NT2/D1 (cell line): ENCODE data around the gene ITSN2.

Experiments
- DNase-seq: peaks from one replicate; pipeline ENCODE4 v3.0.0-alpha.2; 2011; ENCODE audit warnings: low read depth, low spot score
- H3K27me3 ChIP-seq: 2 replicates; pipeline ENCODE4 v1.6.0; 2011; ENCODE audit warnings: mild to moderate bottlenecking; ENCODE audit not compliant: insufficient read length, insufficient read depth
- H3K36me3 ChIP-seq: 2 replicates; pipeline ENCODE4 v1.6.1; 2011; ENCODE audit warnings: mild to moderate bottlenecking, low read length, mixed read lengths; ENCODE audit not compliant: insufficient read depth, insufficient read length
- H3K4me1 ChIP-seq: 2 replicates; pipeline ENCODE4 v1.5.1; 2011; ENCODE audit not compliant: insufficient read depth, insufficient read length
- H3K4me3 ChIP-seq: 2 replicates; pipeline ENCODE4 v1.5.1; 2011; ENCODE audit warnings: low read depth; ENCODE audit not compliant: insufficient read length
- H3K9ac ChIP-seq: 2 replicates; pipeline ENCODE4 v1.6.0; 2011; ENCODE audit warnings: low read depth; ENCODE audit not compliant: insufficient read length
- H3K9me3 ChIP-seq: 2 replicates; pipeline ENCODE4 v1.5.1; 2011; ENCODE audit warnings: mild to moderate bottlenecking, low read length; ENCODE audit not compliant: insufficient read depth
- SUZ12 ChIP-seq: IDR thresholded peaks from 2 replicates; pipeline ENCODE4 v1.6.1; 2011; ENCODE audit not compliant: insufficient read length, insufficient read depth; ENCODE audit errors: extremely low read depth
- YY1 ChIP-seq: IDR thresholded peaks from 2 replicates; pipeline ENCODE4 v1.6.1; 2011; ENCODE audit not compliant: insufficient read length, insufficient read depth
- ZNF274 ChIP-seq: IDR thresholded peaks from 2 replicates; pipeline ENCODE4 v1.6.1; 2011; ENCODE audit warnings: mild to moderate bottlenecking, low read depth, low read length

ITSN2 gene

DNA sequence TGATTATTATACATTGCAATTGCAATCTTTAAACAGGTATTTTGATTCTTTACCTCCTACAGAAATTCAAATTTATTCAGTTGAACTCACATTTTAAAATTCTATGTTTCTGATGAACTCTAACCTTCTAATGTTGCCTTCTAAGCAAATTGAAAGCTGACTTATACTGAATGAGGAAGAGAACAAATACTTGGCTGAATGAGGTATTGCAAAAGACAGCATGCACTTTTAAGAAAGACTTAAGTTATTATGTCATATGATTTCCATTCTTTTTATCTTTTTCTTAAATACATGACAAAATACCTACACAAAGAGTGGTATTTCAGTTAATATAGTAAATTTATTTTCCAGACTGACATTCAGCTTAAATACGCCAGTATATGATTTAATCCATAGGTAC is 120.8 kb downstream of the ITSN2 start:
- Histone ChIP-seq H3K9ac (no peak overlapping the region), H3K9me3 (no peaks in the 10 kb centered on the region), H3K4me3 (no peak overlapping the region), H3K36me3 (no peaks in the 10 kb centered on the region), H3K4me1 (no peaks in the 10 kb centered on the region), H3K27me3 (no peaks in the 10 kb centered on the region)
- no peak for DNase-seq
- TF ChIP-seq SUZ12 (no peak), ZNF274 (no peak), YY1 (no peak)

DNA sequence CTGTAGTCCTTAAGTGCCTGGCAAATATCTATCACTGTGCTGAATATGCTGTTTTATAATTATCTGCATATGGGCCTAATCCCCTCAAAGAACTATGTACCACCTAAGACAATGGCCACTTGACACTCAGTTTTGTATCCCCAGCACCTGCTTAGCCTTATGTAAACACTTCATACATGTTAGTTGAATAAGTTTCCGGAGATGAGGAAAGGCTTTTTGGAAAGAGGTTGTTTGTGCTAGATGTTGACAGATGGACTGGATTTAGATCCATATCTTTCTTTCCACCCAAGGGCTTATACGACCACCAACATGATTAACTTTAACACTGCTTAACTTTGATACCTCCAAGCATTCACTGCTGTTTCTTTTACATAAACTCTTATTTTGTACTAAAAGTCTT is 122.2 kb downstream of the ITSN2 start:
- no peak overlapping the region for H3K4me3 ChIP-seq
- H3K27me3 ChIP-seq: no peaks in the 10 kb centered on the region
- H3K9me3 ChIP-seq: no peaks in the 10 kb centered on the region
- DNase-seq: no peak
- H3K4me1 ChIP-seq: no peaks in the 10 kb centered on the region
- no peak overlapping the region for H3K9ac ChIP-seq
- TF ChIP-seq ZNF274 (no peak), YY1 (no peak), SUZ12 (no peak)
- no peaks in the 10 kb centered on the region for H3K36me3 ChIP-seq

DNA sequence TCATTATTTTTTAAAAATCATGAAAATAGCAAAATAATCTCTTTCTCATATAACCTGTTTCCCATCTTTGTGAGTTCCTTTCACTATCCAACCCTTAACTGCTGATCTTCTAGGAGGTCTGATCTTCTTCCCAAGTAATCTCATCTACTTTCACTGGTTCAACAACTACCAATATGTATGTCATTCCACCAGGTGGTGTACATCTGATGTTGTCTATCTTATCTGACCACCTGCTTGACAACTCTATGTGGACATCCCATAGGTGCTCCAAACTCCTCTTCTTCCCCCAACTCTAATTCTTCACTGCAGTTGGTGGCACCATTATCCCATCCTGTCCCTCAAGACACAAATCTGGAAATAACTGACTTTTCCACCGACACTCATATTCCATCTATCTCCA is 123.0 kb downstream of the ITSN2 start:
- no peak for DNase-seq
- no peaks in the 10 kb centered on the region for H3K9me3 ChIP-seq
- H3K4me3 ChIP-seq: no peak overlapping the region
- H3K36me3 ChIP-seq: no peaks in the 10 kb centered on the region
- H3K4me1 ChIP-seq: no peaks in the 10 kb centered on the region
- no peak for TF ChIP-seq ZNF274
- no peak for TF ChIP-seq YY1
- TF ChIP-seq SUZ12: no peak
- H3K27me3 ChIP-seq: no peaks in the 10 kb centered on the region
- no peak overlapping the region for H3K9ac ChIP-seq

DNA sequence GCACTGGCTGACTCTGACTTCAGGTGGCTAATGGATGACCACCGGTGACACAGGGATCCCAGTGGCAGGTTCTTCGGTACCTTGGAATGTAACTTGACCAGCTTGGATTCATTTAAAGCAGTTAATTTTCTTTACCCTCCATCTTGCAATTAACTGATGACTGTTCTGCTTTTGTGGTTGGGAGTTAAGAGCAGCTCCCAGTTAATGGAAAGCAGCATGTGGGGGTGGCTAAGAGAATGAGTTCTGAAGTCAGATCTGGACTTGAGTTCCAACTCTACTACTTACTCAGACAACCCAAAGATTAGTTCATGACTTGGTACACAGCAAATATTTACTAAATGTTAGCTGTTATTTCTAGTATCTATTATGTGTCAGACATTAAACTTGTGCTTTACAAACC is 127.0 kb downstream of the ITSN2 start:
- no peaks in the 10 kb centered on the region for H3K9me3 ChIP-seq
- TF ChIP-seq SUZ12 (no peak), YY1 (no peak), ZNF274 (no peak)
- H3K36me3 ChIP-seq: no peaks in the 10 kb centered on the region
- DNase-seq: no peak
- no peaks in the 10 kb centered on the region for H3K27me3 ChIP-seq
- H3K4me3 ChIP-seq: no peak overlapping the region
- H3K4me1 ChIP-seq: no peaks in the 10 kb centered on the region
- no peak overlapping the region for H3K9ac ChIP-seq

DNA sequence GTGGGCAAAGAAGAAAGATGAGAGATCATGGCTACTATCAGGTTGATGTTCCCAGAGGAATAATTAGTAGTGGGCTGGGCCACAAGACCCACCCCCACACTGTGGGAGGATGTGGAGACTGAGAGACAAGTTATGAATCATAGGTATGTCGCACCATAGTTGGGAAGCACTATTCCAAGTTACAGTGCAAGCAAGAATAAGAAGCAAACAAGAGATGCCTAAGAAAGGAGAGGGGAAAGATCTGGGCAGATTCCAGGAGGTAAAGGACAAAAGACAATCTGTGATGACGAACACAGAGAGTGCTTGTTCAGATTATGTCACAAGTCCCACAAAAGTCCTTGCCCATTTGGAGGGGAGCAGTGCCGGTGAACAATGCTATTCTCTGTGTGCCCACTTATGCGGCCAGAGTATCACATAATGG is 128.9 kb downstream of the ITSN2 start:
- H3K9me3 ChIP-seq: no peaks in the 10 kb centered on the region
- TF ChIP-seq SUZ12: no peak
- no peak for TF ChIP-seq YY1
- no peak for TF ChIP-seq ZNF274
- no peaks in the 10 kb centered on the region for H3K4me1 ChIP-seq
- H3K4me3 ChIP-seq: no peak overlapping the region
- H3K36me3 ChIP-seq: no peaks in the 10 kb centered on the region
- H3K27me3 ChIP-seq: no peaks in the 10 kb centered on the region
- no peak for DNase-seq
- no peak overlapping the region for H3K9ac ChIP-seq

DNA sequence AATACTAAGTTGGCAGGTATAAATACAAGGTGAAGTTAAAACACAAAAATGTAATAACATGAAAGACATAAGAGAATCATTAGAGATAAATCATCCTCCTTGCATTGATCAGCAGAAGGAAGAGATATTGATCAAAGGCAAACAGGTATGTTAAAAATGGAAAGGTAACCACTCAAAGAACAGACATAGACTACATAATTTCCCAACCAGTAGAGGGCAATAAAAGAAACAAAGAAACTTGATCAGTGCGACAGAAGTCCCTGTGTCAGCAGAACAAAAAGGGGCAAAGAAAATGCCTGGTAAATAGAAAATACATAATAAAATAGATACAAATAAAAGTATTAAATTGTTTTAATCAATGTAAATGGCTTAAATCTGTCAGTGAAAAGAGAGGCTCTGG is 131.9 kb downstream of the ITSN2 start:
- DNase-seq: no peak
- Histone ChIP-seq H3K4me3 (no peak overlapping the region), H3K9me3 (no peaks in the 10 kb centered on the region), H3K36me3 (no peaks in the 10 kb centered on the region), H3K27me3 (no peaks in the 10 kb centered on the region), H3K4me1 (no peaks in the 10 kb centered on the region), H3K9ac (no peak overlapping the region)
- TF ChIP-seq SUZ12: no peak
- no peak for TF ChIP-seq YY1
- TF ChIP-seq ZNF274: no peak

DNA sequence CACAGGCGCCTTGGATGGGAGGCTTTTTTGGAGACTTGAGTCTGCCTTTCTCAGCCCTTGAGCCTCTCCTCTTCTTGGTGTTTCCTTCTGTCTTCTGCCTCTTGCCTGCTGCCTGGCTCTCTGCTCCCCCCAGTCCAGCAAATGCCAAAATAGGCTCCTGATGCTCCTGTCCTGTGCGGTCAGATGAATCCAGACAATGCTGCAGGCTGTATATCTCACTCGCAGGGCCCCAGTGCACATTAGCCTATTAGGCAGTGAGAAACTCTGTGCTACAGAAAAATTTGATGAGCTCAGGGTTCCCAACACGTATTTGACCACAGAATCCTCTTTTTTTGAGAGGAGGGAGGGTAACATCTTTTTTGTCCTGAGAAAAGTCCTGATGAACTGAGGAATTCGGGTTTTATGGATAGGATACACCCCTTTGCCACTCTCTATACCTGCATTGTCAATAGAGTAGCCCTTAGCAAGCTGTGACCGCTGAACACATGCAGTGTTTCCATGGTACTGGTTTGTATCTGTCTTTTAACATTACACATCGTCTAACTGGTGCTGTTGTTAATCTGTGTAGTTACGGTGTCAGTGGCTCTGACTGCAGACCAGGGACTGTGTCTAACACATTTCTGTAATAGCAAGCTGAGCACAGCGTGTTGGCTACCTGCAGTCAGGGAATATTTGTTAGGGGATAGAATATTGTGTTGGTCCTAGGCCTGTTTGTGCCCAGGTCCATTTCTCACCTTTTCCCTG is 134.7 kb downstream of the ITSN2 start:
- no peak overlapping the region for H3K9ac ChIP-seq
- no peaks in the 10 kb centered on the region for H3K36me3 ChIP-seq
- no peaks in the 10 kb centered on the region for H3K27me3 ChIP-seq
- DNase-seq: no peak
- no peak for TF ChIP-seq SUZ12
- TF ChIP-seq ZNF274: no peak
- no peak for TF ChIP-seq YY1
- no peaks in the 10 kb centered on the region for H3K4me1 ChIP-seq
- H3K9me3 ChIP-seq: no peaks in the 10 kb centered on the region
- H3K4me3 ChIP-seq: no peak overlapping the region

DNA sequence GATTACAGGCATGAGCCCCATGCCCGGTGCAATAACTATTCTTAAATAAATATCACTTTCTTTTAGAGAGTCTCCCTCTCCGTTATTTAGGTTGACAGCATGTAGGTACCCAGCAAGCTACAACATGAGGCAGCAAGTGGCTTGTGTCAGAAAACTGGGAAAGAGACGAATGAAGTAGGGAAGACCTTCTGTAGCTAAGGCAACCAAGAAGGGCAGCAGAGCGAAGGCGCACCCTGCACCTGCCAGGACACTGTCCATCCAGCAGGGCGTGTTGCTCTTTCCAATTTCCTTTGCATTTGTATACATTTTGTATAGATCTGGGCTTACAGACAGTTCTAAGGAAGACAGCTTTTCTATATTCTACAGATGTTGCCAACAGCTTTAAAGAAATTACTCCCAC is 137.4 kb downstream of the ITSN2 start:
- DNase-seq: no peak
- H3K4me1 ChIP-seq: no peaks in the 10 kb centered on the region
- no peaks in the 10 kb centered on the region for H3K36me3 ChIP-seq
- H3K4me3 ChIP-seq: no peak overlapping the region
- no peaks in the 10 kb centered on the region for H3K27me3 ChIP-seq
- TF ChIP-seq YY1 (no peak), ZNF274 (no peak), SUZ12 (no peak)
- no peaks in the 10 kb centered on the region for H3K9me3 ChIP-seq
- H3K9ac ChIP-seq: no peak overlapping the region
